CD4-positive, alpha-beta T cell (primary cell): Measurements from ENCODE around the gene POLR3C. TPM values are rescaled to one million over a fixed set of nuclear protein-coding genes. Genes with fewer than 3 reads are reported as not detected.

Experiments used
- ATAC-seq: fragments of 200-7000 bp; cut with Tn5 transposase; one replicate; pipeline ENCODE4 v1.10.0; 2022; ENCODE audit warnings: mild to moderate bottlenecking; ENCODE audit not compliant: poor library complexity
- CTCF ChIA-PET: fragments of 350-600 bp; sonication (Branson Sonifier 250); formaldehyde crosslinking; loops from one replicate; lab custom pipeline; 2021; ENCODE audit warnings: antibody characterized with exemption, inconsistent platforms; lab: Charles Lee
- POLR2A ChIA-PET: fragments of 350-600 bp; sonication (Branson Sonifier 250); formaldehyde crosslinking; loops from one replicate; lab custom pipeline; 2021; ENCODE audit warnings: antibody characterized with exemption, inconsistent platforms; lab: Charles Lee
- DNase-seq, 14 experiments: peaks; one replicate each; pipeline ENCODE4 v3.0.0-alpha.2; 2013 to 2020; ENCODE audit warnings: mixed read lengths in 2 of 14
- H3K27ac ChIP-seq, 2 donors: one replicate each; pipeline versions ENCODE4 v1.5.1 to v1.7.0; 2013; ENCODE audit warnings: low read length in 2 of 2, low read depth in 1 of 2, mild to moderate bottlenecking in 1 of 2
- H3K27me3 ChIP-seq, 2 experiments: 1 replicate in 1 of 2; 2 replicates in 1 of 2; pipeline versions ENCODE4 v1.6.1 to v1.7.0; 2013; ENCODE audit warnings: low read length in 2 of 2, control low read depth in 1 of 2, mild to moderate bottlenecking in 1 of 2, moderate library complexity in 1 of 2; ENCODE audit not compliant: insufficient read depth in 2 of 2, control insufficient read depth in 1 of 2
- H3K36me3 ChIP-seq: one replicate; pipeline ENCODE4 v1.6.1; 2013; ENCODE audit warnings: low read length, control low read depth; ENCODE audit not compliant: insufficient read depth
- H3K4me1 ChIP-seq: one replicate; pipeline ENCODE4 v1.6.1; 2013; ENCODE audit warnings: low read length, control low read depth; ENCODE audit not compliant: insufficient read depth
- H3K4me3 ChIP-seq: one replicate; pipeline ENCODE4 v1.5.1; 2013; ENCODE audit warnings: mild to moderate bottlenecking, low read length, moderate library complexity
- H3K9me3 ChIP-seq, 2 experiments: 1 replicate in 1 of 2; 2 replicates in 1 of 2; pipeline versions ENCODE4 v1.6.1 to v1.7.0; 2013; ENCODE audit warnings: low read length in 2 of 2, mild to moderate bottlenecking in 2 of 2, control low read depth in 1 of 2, moderate library complexity in 1 of 2; ENCODE audit not compliant: control insufficient read depth in 1 of 2, insufficient read depth in 1 of 2
- H3K27ac Mint-ChIP-seq: one replicate; pipeline ENCODE4 v1.8.0; 2020; ENCODE audit warnings: mixed read lengths
- H3K27me3 Mint-ChIP-seq: one replicate; pipeline ENCODE4 v1.8.0; 2021; ENCODE audit warnings: mixed read lengths
- H3K36me3 Mint-ChIP-seq: one replicate; pipeline ENCODE4 v1.8.0; 2021; ENCODE audit warnings: low read depth, mixed read lengths
- H3K4me1 Mint-ChIP-seq: one replicate; pipeline ENCODE4 v1.8.0; 2021; ENCODE audit warnings: low read depth, mixed read lengths
- H3K4me3 Mint-ChIP-seq: one replicate; pipeline ENCODE4 v1.8.0; 2020; ENCODE audit warnings: mild to moderate bottlenecking, mixed read lengths
- H3K9me3 Mint-ChIP-seq: one replicate; pipeline ENCODE4 v1.8.0; 2020; ENCODE audit warnings: mixed read lengths
- intact Hi-C, 2 experiments: fragments of 100-400 bp; cut with DNase I in 1 of 2; cut with micrococcal nuclease in 1 of 2; formaldehyde crosslinking; loops; one replicate each; pipeline versions ENCODE4 v1.15.1 to v1.9.0; 2023 to 2025; cut with DNase I, micrococcal nuclease
- total RNA-seq, 174 experiments: library from RNA in 2 of 174; stranded (reverse) in 2 of 174; gene quantifications; one replicate each; pipeline ENCODE4 v1.2.3 and lab custom pipeline; 2021 to 2026
- TF ChIP-seq, protein P1 (sequence below): fragments of 200-600 bp; IDR thresholded peaks from one replicate; pipeline ENCODE4 v1.8.0; 2022; ENCODE audit warnings: antibody characterized with exemption, mild to moderate bottlenecking

The POLR3C gene
- total RNA-seq, 2 experiments from 2014 or later = 18.6 to 19.9 TPM

DNA sequence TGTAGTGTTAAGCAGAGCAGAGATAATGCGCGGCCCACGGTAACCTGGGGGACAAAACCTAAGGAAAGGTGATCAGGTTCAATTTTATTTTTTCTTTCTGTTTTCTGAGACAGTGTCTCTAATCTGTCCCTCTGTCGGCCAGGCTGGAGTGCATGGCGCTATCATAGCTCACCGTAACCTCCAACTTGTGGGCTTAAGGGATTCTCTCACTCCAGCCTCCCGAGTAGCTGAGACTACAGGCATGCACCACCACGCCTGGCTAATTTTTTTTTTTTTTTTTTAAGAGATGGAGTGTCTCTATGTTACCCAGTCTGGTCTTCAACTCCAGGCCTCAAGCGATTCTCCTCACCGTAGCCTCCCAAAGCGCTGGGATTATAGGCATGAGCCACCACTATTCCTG is 62.4 kb downstream of the POLR3C start:
- POLR2A ChIA-PET = interaction anchor here (1.2 to 2.3 kb wide), 3 partner anchors 28 to 110 kb away, joined by 3 to 24 read pairs (median 6); partner anchors contain the start of genes NUDT17, PIAS3 and TXNIP
- TF ChIP-seq, protein P1, sequence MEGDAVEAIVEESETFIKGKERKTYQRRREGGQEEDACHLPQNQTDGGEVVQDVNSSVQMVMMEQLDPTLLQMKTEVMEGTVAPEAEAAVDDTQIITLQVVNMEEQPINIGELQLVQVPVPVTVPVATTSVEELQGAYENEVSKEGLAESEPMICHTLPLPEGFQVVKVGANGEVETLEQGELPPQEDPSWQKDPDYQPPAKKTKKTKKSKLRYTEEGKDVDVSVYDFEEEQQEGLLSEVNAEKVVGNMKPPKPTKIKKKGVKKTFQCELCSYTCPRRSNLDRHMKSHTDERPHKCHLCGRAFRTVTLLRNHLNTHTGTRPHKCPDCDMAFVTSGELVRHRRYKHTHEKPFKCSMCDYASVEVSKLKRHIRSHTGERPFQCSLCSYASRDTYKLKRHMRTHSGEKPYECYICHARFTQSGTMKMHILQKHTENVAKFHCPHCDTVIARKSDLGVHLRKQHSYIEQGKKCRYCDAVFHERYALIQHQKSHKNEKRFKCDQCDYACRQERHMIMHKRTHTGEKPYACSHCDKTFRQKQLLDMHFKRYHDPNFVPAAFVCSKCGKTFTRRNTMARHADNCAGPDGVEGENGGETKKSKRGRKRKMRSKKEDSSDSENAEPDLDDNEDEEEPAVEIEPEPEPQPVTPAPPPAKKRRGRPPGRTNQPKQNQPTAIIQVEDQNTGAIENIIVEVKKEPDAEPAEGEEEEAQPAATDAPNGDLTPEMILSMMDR = no peak
- ATAC-seq (no peak), DNase-seq (no peak)
- Histone ChIP-seq H3K9me3 (no peaks in the 10 kb centered on the region), H3K27ac (no peak overlapping the region), H3K27me3 (peaks cover 14 to 22% of the 10 kb centered on the region in 2 experiments), H3K36me3 (no peaks in the 10 kb centered on the region), H3K4me3 (peak overlapping the region; percentile 70), H3K4me1 (peaks cover 17% of the 10 kb centered on the region)
- Mint-ChIP-seq H3K36me3 (no peaks in the 10 kb centered on the region), H3K4me3 (peak overlapping the region; percentile 89), H3K27ac (no peak overlapping the region), H3K9me3 (no peaks in the 10 kb centered on the region), H3K4me1 (peaks cover 20% of the 10 kb centered on the region), H3K27me3 (peaks cover 24% of the 10 kb centered on the region)
- intact Hi-C loops = loop anchor here in 1 of 2 experiments (1.0 to 2.0 kb wide), 2 partner anchors 27 to 30 kb away; partner anchors contain the start of gene PIAS3
- CTCF ChIA-PET = interaction anchor here (1.6 to 2.6 kb wide), 2 partner anchors 37 to 40 kb away, joined by 4 to 17 read pairs; partner anchors contain the start of gene NUDT17

DNA sequence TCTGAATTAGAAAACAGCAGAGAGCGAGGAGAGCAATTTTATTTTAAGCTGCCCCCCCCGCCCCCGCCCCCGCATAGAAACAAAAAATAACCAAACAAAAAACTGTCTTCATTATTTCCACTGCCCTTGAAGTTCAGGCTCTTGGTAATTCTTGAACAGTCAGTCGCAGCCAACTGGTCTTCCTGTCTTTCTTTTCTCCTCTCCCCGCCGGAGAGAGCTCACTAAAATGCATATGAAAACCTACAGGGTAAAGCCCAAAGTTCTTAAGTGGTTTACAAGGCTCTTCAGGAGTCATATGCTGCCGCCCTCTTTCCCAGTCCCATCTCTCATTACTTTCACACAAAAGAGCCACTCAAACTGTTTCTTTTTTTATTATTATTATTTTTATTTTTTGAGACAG is 62.8 kb downstream of the POLR3C start:
- no peaks in the 10 kb centered on the region for H3K36me3 ChIP-seq
- no peak overlapping the region for H3K4me3 ChIP-seq
- Mint-ChIP-seq H3K9me3 (no peaks in the 10 kb centered on the region), H3K4me3 (peak overlapping the region; percentile 82), H3K4me1 (peaks cover 20% of the 10 kb centered on the region), H3K27ac (no peak overlapping the region), H3K36me3 (no peaks in the 10 kb centered on the region), H3K27me3 (peaks cover 21% of the 10 kb centered on the region)
- DNase-seq (no peak), ATAC-seq (no peak)
- peaks cover 14 to 22% of the 10 kb centered on the region in 2 experiments for H3K27me3 ChIP-seq
- TF ChIP-seq, protein P1 = no peak
- no peak overlapping the region for H3K27ac ChIP-seq
- H3K9me3 ChIP-seq = no peaks in the 10 kb centered on the region
- POLR2A ChIA-PET = interaction anchor here (2.3 kb wide), 1 partner anchor 29 kb away, joined by 24 read pairs; the partner anchor contains the start of gene PIAS3
- intact Hi-C loops = loop anchor here in 1 of 2 experiments (1.0 to 2.0 kb wide), 2 partner anchors 28 to 30 kb away; partner anchors contain the start of gene PIAS3
- peaks cover 17% of the 10 kb centered on the region for H3K4me1 ChIP-seq
- CTCF ChIA-PET = interaction anchor here (1.6 to 2.6 kb wide), 2 partner anchors 38 to 41 kb away, joined by 4 to 17 read pairs; partner anchors contain the start of gene NUDT17

DNA sequence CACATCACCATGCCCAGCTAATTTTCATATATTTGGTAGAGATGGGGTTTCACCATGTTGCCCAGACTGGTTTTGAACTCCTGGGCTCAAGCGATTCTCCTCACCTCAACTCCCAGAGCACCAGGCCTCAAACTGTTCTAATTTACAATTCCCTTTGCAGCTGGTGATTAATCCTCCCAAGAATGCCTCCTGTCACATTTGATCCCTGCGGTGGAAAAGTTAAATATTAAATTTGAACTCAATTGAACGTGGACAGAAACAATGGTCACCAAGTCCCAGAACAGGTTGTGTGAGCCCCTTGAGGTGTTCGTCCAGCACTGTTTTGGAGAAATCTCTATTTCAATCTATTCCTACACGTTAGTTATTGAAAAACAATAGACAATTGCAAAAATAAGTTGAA is 63.6 kb downstream of the POLR3C start:
- Mint-ChIP-seq H3K4me3 (peak overlapping the region; percentile 46), H3K9me3 (no peaks in the 10 kb centered on the region), H3K27ac (no peak overlapping the region), H3K27me3 (peaks cover 17% of the 10 kb centered on the region), H3K36me3 (no peaks in the 10 kb centered on the region), H3K4me1 (peaks cover 20% of the 10 kb centered on the region)
- CTCF ChIA-PET = no interaction called here
- Histone ChIP-seq H3K4me3 (no peak overlapping the region), H3K36me3 (no peaks in the 10 kb centered on the region), H3K4me1 (peaks cover 17% of the 10 kb centered on the region), H3K9me3 (no peaks in the 10 kb centered on the region), H3K27me3 (peaks cover 14 to 22% of the 10 kb centered on the region in 2 experiments), H3K27ac (no peak overlapping the region)
- ATAC-seq = no peak
- TF ChIP-seq, protein P1 = no peak
- POLR2A ChIA-PET = no interaction called here
- intact Hi-C loops = loop anchor here in 1 of 2 experiments (2.0 kb wide), 1 partner anchor 29 kb away; no protein-coding TSS in a partner anchor
- DNase-seq = no peak
